ENCODE measurements around the gene NLGN2.

DNA sequence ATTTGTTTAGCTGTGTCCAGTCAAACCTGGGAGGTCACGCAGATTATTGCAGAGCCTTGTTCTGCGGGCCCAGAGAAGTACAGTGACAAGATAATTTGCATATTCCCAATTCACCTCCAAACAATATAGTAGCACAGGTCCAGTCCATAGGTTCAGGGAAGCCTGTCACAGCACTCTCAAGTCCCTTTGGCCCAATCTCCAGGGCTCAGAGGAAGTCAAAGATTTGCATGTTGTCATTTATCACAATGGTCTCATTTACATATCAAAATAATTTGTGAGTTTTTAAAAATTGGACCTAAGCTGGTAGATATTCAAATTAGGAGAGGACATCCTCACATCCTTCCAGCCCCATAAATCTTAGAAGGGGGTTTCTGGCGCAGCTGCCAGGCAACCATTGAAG, 59.9 kb downstream of the NLGN2 start:
- TF ChIP-seq, protein P1, sequence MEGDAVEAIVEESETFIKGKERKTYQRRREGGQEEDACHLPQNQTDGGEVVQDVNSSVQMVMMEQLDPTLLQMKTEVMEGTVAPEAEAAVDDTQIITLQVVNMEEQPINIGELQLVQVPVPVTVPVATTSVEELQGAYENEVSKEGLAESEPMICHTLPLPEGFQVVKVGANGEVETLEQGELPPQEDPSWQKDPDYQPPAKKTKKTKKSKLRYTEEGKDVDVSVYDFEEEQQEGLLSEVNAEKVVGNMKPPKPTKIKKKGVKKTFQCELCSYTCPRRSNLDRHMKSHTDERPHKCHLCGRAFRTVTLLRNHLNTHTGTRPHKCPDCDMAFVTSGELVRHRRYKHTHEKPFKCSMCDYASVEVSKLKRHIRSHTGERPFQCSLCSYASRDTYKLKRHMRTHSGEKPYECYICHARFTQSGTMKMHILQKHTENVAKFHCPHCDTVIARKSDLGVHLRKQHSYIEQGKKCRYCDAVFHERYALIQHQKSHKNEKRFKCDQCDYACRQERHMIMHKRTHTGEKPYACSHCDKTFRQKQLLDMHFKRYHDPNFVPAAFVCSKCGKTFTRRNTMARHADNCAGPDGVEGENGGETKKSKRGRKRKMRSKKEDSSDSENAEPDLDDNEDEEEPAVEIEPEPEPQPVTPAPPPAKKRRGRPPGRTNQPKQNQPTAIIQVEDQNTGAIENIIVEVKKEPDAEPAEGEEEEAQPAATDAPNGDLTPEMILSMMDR (IDR thresholded peaks at IDR 0.05) = no peak
- TF ChIP-seq, protein P2, sequence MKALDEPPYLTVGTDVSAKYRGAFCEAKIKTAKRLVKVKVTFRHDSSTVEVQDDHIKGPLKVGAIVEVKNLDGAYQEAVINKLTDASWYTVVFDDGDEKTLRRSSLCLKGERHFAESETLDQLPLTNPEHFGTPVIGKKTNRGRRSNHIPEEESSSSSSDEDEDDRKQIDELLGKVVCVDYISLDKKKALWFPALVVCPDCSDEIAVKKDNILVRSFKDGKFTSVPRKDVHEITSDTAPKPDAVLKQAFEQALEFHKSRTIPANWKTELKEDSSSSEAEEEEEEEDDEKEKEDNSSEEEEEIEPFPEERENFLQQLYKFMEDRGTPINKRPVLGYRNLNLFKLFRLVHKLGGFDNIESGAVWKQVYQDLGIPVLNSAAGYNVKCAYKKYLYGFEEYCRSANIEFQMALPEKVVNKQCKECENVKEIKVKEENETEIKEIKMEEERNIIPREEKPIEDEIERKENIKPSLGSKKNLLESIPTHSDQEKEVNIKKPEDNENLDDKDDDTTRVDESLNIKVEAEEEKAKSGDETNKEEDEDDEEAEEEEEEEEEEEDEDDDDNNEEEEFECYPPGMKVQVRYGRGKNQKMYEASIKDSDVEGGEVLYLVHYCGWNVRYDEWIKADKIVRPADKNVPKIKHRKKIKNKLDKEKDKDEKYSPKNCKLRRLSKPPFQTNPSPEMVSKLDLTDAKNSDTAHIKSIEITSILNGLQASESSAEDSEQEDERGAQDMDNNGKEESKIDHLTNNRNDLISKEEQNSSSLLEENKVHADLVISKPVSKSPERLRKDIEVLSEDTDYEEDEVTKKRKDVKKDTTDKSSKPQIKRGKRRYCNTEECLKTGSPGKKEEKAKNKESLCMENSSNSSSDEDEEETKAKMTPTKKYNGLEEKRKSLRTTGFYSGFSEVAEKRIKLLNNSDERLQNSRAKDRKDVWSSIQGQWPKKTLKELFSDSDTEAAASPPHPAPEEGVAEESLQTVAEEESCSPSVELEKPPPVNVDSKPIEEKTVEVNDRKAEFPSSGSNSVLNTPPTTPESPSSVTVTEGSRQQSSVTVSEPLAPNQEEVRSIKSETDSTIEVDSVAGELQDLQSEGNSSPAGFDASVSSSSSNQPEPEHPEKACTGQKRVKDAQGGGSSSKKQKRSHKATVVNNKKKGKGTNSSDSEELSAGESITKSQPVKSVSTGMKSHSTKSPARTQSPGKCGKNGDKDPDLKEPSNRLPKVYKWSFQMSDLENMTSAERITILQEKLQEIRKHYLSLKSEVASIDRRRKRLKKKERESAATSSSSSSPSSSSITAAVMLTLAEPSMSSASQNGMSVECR (CRISPR knock-in tag; IDR thresholded peaks at IDR 0.05; ENCODE audit: borderline replicate concordance) = no peak
- TF ChIP-seq GTF2I (CRISPR knock-in tag; conservative IDR thresholded peaks at IDR 0.05) (no peak), CBFB (CRISPR knock-in tag; IDR thresholded peaks at IDR 0.05; ENCODE audit: low read depth) (no peak), NR2C2 (CRISPR knock-in tag; IDR thresholded peaks at IDR 0.05) (no peak), ZBTB21 (CRISPR knock-in tag; IDR thresholded peaks at IDR 0.05; ENCODE audit: borderline replicate concordance) (no peak)
- TF ChIP-seq, protein P3, sequence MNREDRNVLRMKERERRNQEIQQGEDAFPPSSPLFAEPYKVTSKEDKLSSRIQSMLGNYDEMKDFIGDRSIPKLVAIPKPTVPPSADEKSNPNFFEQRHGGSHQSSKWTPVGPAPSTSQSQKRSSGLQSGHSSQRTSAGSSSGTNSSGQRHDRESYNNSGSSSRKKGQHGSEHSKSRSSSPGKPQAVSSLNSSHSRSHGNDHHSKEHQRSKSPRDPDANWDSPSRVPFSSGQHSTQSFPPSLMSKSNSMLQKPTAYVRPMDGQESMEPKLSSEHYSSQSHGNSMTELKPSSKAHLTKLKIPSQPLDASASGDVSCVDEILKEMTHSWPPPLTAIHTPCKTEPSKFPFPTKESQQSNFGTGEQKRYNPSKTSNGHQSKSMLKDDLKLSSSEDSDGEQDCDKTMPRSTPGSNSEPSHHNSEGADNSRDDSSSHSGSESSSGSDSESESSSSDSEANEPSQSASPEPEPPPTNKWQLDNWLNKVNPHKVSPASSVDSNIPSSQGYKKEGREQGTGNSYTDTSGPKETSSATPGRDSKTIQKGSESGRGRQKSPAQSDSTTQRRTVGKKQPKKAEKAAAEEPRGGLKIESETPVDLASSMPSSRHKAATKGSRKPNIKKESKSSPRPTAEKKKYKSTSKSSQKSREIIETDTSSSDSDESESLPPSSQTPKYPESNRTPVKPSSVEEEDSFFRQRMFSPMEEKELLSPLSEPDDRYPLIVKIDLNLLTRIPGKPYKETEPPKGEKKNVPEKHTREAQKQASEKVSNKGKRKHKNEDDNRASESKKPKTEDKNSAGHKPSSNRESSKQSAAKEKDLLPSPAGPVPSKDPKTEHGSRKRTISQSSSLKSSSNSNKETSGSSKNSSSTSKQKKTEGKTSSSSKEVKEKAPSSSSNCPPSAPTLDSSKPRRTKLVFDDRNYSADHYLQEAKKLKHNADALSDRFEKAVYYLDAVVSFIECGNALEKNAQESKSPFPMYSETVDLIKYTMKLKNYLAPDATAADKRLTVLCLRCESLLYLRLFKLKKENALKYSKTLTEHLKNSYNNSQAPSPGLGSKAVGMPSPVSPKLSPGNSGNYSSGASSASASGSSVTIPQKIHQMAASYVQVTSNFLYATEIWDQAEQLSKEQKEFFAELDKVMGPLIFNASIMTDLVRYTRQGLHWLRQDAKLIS (CRISPR knock-in tag; IDR thresholded peaks at IDR 0.05; ENCODE audit: borderline replicate concordance) = no peak

Data from WTC11 (cell line).